Neutrophil (primary cell): ENCODE results near the gene ERMP1.

ENCODE experiments used
- H3K27ac ChIP-seq: fragments of 200-600 bp; sonication (generic); 2 replicates; pipeline ENCODE4 v1.5.1; 2016; ENCODE audit warnings: mild to moderate bottlenecking, moderate library complexity
- H3K27me3 ChIP-seq: fragments of 200-600 bp; sonication (generic); 2 replicates; pipeline ENCODE4 v1.6.0; 2016; ENCODE audit warnings: mild to moderate bottlenecking
- H3K36me3 ChIP-seq: fragments of 200-600 bp; sonication (generic); 2 replicates; pipeline ENCODE4 v1.5.1; 2017
- H3K4me1 ChIP-seq, 2 experiments: fragments of 200-600 bp in 1 of 2; sonication (generic) in 1 of 2; 1 replicate in 1 of 2; 2 replicates in 1 of 2; pipeline versions ENCODE4 v1.5.1 to v1.6.1; 2013 to 2016; ENCODE audit warnings: low read depth in 1 of 2, low read length in 1 of 2, mild to moderate bottlenecking in 1 of 2, moderate library complexity in 1 of 2; ENCODE audit not compliant: control insufficient read depth in 1 of 2, insufficient read depth in 1 of 2
- H3K4me3 ChIP-seq, 2 experiments: fragments of 200-600 bp in 1 of 2; sonication (generic) in 1 of 2; 1 replicate in 1 of 2; 2 replicates in 1 of 2; pipeline ENCODE4 v1.5.1; 2013 to 2016; ENCODE audit warnings: low read depth in 1 of 2, low read length in 1 of 2, mild to moderate bottlenecking in 1 of 2, moderate library complexity in 1 of 2
- H3K9me3 ChIP-seq: fragments of 200-600 bp; sonication (generic); 2 replicates; pipeline ENCODE4 v1.5.1; 2016
- CTCF ChIP-seq: fragments of 200-600 bp; sonication (generic); IDR thresholded peaks from 2 replicates; pipeline ENCODE4 v1.5.1; 2016; ENCODE audit warnings: antibody characterized with exemption

The ERMP1 gene

GRCh38 chr9:5778805-5779204, 54.1 kb downstream of the ERMP1 start:
- Histone ChIP-seq H3K4me1 (no peaks in the 10 kb centered on the region), H3K4me3 (no peak overlapping the region), H3K27me3 (no peaks in the 10 kb centered on the region), H3K9me3 (no peaks in the 10 kb centered on the region), H3K36me3 (peaks cover 35% of the 10 kb centered on the region), H3K27ac (no peak overlapping the region)
- no peak for TF ChIP-seq CTCF

GRCh38 chr9:5773324-5773999, 59.5 kb downstream of the ERMP1 start:
- H3K36me3 ChIP-seq = peaks cover 59% of the 10 kb centered on the region
- no peaks in the 10 kb centered on the region for H3K27me3 ChIP-seq
- H3K27ac ChIP-seq = no peak overlapping the region
- H3K4me1 ChIP-seq = no peaks in the 10 kb centered on the region
- H3K9me3 ChIP-seq = no peaks in the 10 kb centered on the region
- TF ChIP-seq CTCF = no peak
- no peak overlapping the region for H3K4me3 ChIP-seq

- Histone ChIP-seq H3K27ac (no peak overlapping the region), H3K36me3 (peaks cover 89% of the 10 kb centered on the region), H3K4me3 (no peak overlapping the region), H3K27me3 (no peaks in the 10 kb centered on the region), H3K9me3 (no peaks in the 10 kb centered on the region), H3K4me1 (no peaks in the 10 kb centered on the region)
- TF ChIP-seq CTCF = no peak
Observed at GRCh38 chr9:5767968-5768932, 64.7 kb downstream of the ERMP1 start.

GRCh38 chr9:5764130-5764868, 68.6 kb downstream of the ERMP1 start:
- Histone ChIP-seq H3K27ac (no peak overlapping the region), H3K4me3 (no peak overlapping the region), H3K27me3 (no peaks in the 10 kb centered on the region), H3K9me3 (no peaks in the 10 kb centered on the region), H3K36me3 (peaks cover 70% of the 10 kb centered on the region), H3K4me1 (no peaks in the 10 kb centered on the region)
- no peak for TF ChIP-seq CTCF

GRCh38 chr9:5762421-5762820, 70.5 kb downstream of the ERMP1 start:
- H3K4me1 ChIP-seq = no peaks in the 10 kb centered on the region

More at GRCh38 chr9:5762421-5762820, 70.5 kb downstream of the ERMP1 start:
- Histone ChIP-seq H3K9me3 (no peaks in the 10 kb centered on the region), H3K36me3 (peaks cover 61% of the 10 kb centered on the region), H3K27me3 (no peaks in the 10 kb centered on the region), H3K4me3 (no peak overlapping the region), H3K27ac (no peak overlapping the region)
- no peak for TF ChIP-seq CTCF
